ENCODE results near the gene LAPTM5. TPM values are rescaled to one million over a fixed set of nuclear protein-coding genes. Genes with fewer than 3 reads are reported as not detected.
A peak's percentile ranks its signal among the peaks of the same experiment; 100 is the strongest.

The LAPTM5 gene
- total RNA-seq, 1 donor from 2014 or later, result not detected

- peaks cover 6% of the 10 kb centered on the region for H3K4me1 ChIP-seq
- TF ChIP-seq EZH2phosphoT487 (IDR thresholded peaks at IDR 0.05) (no peak), EZH2 (IDR thresholded peaks at IDR 0.05) (no peak)
- TF ChIP-seq, protein P1, sequence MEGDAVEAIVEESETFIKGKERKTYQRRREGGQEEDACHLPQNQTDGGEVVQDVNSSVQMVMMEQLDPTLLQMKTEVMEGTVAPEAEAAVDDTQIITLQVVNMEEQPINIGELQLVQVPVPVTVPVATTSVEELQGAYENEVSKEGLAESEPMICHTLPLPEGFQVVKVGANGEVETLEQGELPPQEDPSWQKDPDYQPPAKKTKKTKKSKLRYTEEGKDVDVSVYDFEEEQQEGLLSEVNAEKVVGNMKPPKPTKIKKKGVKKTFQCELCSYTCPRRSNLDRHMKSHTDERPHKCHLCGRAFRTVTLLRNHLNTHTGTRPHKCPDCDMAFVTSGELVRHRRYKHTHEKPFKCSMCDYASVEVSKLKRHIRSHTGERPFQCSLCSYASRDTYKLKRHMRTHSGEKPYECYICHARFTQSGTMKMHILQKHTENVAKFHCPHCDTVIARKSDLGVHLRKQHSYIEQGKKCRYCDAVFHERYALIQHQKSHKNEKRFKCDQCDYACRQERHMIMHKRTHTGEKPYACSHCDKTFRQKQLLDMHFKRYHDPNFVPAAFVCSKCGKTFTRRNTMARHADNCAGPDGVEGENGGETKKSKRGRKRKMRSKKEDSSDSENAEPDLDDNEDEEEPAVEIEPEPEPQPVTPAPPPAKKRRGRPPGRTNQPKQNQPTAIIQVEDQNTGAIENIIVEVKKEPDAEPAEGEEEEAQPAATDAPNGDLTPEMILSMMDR (IDR thresholded peaks at IDR 0.05), result no peak
- no peaks in the 10 kb centered on the region for H4K20me1 ChIP-seq (ENCODE audit: low read depth)
- H3K27me3 ChIP-seq, result no peaks in the 10 kb centered on the region
- peak; percentile 41 for DNase-seq (ENCODE audit: low spot score)
- Mint-ChIP-seq H3K4me3 (peak overlapping the region; percentile 18), H3K9me3 (no peaks in the 10 kb centered on the region), H3K36me3 (no peaks in the 10 kb centered on the region), H3K27me3 (ENCODE audit: insufficient read depth, low read depth) (peaks cover 13% of the 10 kb centered on the region), H3K27ac (peak overlapping the region; percentile 91), H3K4me1 (peaks cover 24% of the 10 kb centered on the region)
- peak overlapping the region; percentile 30 for H2AFZ ChIP-seq (replicated peaks)
- H3K79me2 ChIP-seq (ENCODE audit: low read depth), result no peaks in the 10 kb centered on the region
- no peaks in the 10 kb centered on the region for H3K9me3 ChIP-seq (ENCODE audit: low read depth)
- H3K27ac ChIP-seq, result no peak overlapping the region
- no peaks in the 10 kb centered on the region for H3K36me3 ChIP-seq
- no peak overlapping the region for H3K9ac ChIP-seq
- no peaks in the 10 kb centered on the region for H3F3A ChIP-seq (ENCODE audit: low read depth)
- no peak overlapping the region for H3K4me3 ChIP-seq
- no peak overlapping the region for H3K4me2 ChIP-seq
These were observed 16.3 kb upstream of the LAPTM5 start for GRCh38 chr1:30773722-30774358.

GRCh38 chr1:30771005-30771404 lies 13.4 kb upstream of the LAPTM5 start:
- Mint-ChIP-seq H3K4me1 (peaks cover 17% of the 10 kb centered on the region), H3K9me3 (no peaks in the 10 kb centered on the region), H3K27me3 (ENCODE audit: insufficient read depth, low read depth) (peaks cover 13% of the 10 kb centered on the region), H3K27ac (no peak overlapping the region), H3K4me3 (no peak overlapping the region), H3K36me3 (no peaks in the 10 kb centered on the region)
- H3K9me3 ChIP-seq (ENCODE audit: low read depth), result no peaks in the 10 kb centered on the region
- no peak overlapping the region for H2AFZ ChIP-seq (replicated peaks)
- no peaks in the 10 kb centered on the region for H3F3A ChIP-seq (ENCODE audit: low read depth)
- no peaks in the 10 kb centered on the region for H4K20me1 ChIP-seq (ENCODE audit: low read depth)
- TF ChIP-seq EZH2phosphoT487 (IDR thresholded peaks at IDR 0.05) (no peak), EZH2 (IDR thresholded peaks at IDR 0.05) (no peak)
- TF ChIP-seq, protein P1 (IDR thresholded peaks at IDR 0.05), result no peak
- no peak overlapping the region for H3K4me2 ChIP-seq
- H3K4me1 ChIP-seq, result peaks cover 6% of the 10 kb centered on the region
- H3K27me3 ChIP-seq, result no peaks in the 10 kb centered on the region
- no peak overlapping the region for H3K9ac ChIP-seq
- no peak overlapping the region for H3K4me3 ChIP-seq
- H3K79me2 ChIP-seq (ENCODE audit: low read depth), result no peaks in the 10 kb centered on the region
- DNase-seq (ENCODE audit: low spot score), result no peak
- H3K27ac ChIP-seq, result no peak overlapping the region
- H3K36me3 ChIP-seq, result no peaks in the 10 kb centered on the region

GRCh38 chr1:30770150-30770549 lies 12.6 kb upstream of the LAPTM5 start:
- Mint-ChIP-seq H3K4me1 (peaks cover 17% of the 10 kb centered on the region), H3K27me3 (ENCODE audit: insufficient read depth, low read depth) (peaks cover 10% of the 10 kb centered on the region), H3K27ac (no peak overlapping the region), H3K9me3 (no peaks in the 10 kb centered on the region), H3K4me3 (no peak overlapping the region), H3K36me3 (no peaks in the 10 kb centered on the region)
- no peak overlapping the region for H3K4me2 ChIP-seq
- no peaks in the 10 kb centered on the region for H3F3A ChIP-seq (ENCODE audit: low read depth)
- H3K27ac ChIP-seq, result no peak overlapping the region
- no peaks in the 10 kb centered on the region for H3K79me2 ChIP-seq (ENCODE audit: low read depth)
- H3K36me3 ChIP-seq, result no peaks in the 10 kb centered on the region
- no peaks in the 10 kb centered on the region for H3K27me3 ChIP-seq
- H4K20me1 ChIP-seq (ENCODE audit: low read depth), result no peaks in the 10 kb centered on the region
- H3K9ac ChIP-seq, result no peak overlapping the region
- no peak overlapping the region for H2AFZ ChIP-seq (replicated peaks)
- DNase-seq (ENCODE audit: low spot score), result no peak
- H3K9me3 ChIP-seq (ENCODE audit: low read depth), result no peaks in the 10 kb centered on the region
- H3K4me3 ChIP-seq, result no peak overlapping the region
- H3K4me1 ChIP-seq, result peaks cover 6% of the 10 kb centered on the region
- TF ChIP-seq EZH2phosphoT487 (IDR thresholded peaks at IDR 0.05) (no peak), EZH2 (IDR thresholded peaks at IDR 0.05) (no peak)
- TF ChIP-seq, protein P1 (IDR thresholded peaks at IDR 0.05), result no peak

All from neural progenitor cell (in vitro differentiated cells).